Measurements from ENCODE around the gene RGS13.
"Not testable (repeated sequence)": the region's sequence is repeated elsewhere in the genome, so short reads cannot be mapped to it uniquely, and the experiment has no call there.

Gene RGS13

DNA sequence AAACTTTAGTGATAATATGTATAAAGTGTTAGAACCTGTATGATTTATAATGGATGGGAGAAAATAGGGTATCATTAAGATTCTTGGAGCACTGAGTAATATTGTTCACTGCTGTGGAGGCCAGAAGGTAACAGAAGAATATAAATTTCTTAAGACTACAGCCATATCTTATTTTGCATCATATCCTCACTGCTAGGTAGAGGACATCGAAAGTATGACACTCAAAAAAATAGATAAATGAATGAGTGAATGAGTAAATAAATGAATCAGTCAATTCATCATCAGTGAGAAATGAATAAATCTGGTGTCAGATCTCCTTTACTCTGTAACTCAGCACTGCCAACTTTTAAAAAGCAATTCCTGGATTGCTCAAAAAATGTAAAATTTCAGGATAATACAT lies 33.2 kb downstream of the RGS13 start:
- H3K4me3 ChIP-seq (ENCODE audit: control insufficient read depth, low read depth, low read length), result no peak overlapping the region
- TF ChIP-seq, protein P1, sequence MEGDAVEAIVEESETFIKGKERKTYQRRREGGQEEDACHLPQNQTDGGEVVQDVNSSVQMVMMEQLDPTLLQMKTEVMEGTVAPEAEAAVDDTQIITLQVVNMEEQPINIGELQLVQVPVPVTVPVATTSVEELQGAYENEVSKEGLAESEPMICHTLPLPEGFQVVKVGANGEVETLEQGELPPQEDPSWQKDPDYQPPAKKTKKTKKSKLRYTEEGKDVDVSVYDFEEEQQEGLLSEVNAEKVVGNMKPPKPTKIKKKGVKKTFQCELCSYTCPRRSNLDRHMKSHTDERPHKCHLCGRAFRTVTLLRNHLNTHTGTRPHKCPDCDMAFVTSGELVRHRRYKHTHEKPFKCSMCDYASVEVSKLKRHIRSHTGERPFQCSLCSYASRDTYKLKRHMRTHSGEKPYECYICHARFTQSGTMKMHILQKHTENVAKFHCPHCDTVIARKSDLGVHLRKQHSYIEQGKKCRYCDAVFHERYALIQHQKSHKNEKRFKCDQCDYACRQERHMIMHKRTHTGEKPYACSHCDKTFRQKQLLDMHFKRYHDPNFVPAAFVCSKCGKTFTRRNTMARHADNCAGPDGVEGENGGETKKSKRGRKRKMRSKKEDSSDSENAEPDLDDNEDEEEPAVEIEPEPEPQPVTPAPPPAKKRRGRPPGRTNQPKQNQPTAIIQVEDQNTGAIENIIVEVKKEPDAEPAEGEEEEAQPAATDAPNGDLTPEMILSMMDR (conservative IDR thresholded peaks at IDR 0.05; ENCODE audit: control insufficient read depth, insufficient read depth, low read depth, low read length), result no peak
- no peak for DNase-seq (ENCODE audit: low read depth)

DNA sequence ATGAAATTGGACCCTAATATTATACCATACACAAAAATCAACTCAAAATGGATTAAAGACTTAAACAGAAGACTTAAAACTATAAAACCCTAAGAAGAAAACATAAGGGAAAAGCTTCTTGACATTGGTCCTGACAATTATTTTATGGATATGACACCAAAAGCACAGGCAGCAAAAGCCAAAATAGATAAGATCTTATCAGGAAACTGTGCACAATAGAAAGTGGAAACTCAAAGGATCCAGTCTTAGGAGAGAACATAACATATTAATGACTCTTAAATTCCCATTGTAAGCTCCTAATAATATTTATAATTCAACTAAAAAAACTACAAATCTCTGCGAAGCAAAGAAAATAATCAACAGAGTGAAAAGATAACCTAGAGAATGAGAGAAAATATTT lies 39.8 kb downstream of the RGS13 start:
- no peak overlapping the region for H3K4me3 ChIP-seq (ENCODE audit: control insufficient read depth, low read depth, low read length)
- DNase-seq (ENCODE audit: low read depth), result no peak
- TF ChIP-seq, protein P1 (conservative IDR thresholded peaks at IDR 0.05; ENCODE audit: control insufficient read depth, insufficient read depth, low read depth, low read length), result no peak

DNA sequence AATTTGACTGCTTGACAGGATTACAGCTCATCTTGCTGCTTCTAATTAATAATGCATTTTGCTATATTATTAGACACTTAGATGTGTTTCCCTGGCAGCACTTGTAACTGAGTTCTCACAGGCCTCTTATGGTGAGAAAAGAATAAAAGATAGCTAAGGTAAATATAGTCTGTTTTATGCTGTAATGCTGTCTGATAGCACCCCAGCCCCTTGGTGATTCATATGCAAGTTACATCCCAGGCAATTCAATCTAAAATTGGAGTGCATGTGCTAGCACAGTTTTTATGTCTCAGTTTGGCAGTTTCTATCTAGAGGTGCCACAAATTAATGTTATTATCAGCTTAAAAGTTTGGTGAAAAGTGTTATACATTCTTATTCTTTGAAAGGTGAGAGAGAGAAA lies 42.2 kb downstream of the RGS13 start:
- no peak for DNase-seq (ENCODE audit: low read depth)
- no peak overlapping the region for H3K4me3 ChIP-seq (ENCODE audit: control insufficient read depth, low read depth, low read length)

DNA sequence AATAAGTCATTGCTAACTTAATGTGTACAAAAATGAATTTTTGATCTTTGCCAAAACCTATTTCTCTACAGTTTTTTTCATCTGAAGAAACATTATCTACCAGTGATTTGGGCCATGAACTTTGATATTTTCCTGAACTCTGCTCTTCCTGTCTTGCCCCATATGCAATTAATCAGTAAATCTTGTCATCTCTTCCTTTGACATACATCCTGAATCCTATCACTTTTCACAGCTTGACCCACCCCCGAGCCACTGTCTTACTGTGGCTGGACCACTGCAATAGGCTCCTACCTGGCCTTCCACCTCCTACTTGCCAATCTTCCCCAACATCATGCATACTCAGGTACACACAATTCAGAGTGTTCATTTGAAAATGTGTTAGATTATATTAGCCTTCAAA lies 46.4 kb downstream of the RGS13 start:
- TF ChIP-seq, protein P1 (conservative IDR thresholded peaks at IDR 0.05; ENCODE audit: control insufficient read depth, insufficient read depth, low read depth, low read length), result no peak

More for the DNA sequence above, 42.2 kb downstream of the RGS13 start:
- TF ChIP-seq, protein P1 (conservative IDR thresholded peaks at IDR 0.05; ENCODE audit: control insufficient read depth, insufficient read depth, low read depth, low read length), result no peak

DNA sequence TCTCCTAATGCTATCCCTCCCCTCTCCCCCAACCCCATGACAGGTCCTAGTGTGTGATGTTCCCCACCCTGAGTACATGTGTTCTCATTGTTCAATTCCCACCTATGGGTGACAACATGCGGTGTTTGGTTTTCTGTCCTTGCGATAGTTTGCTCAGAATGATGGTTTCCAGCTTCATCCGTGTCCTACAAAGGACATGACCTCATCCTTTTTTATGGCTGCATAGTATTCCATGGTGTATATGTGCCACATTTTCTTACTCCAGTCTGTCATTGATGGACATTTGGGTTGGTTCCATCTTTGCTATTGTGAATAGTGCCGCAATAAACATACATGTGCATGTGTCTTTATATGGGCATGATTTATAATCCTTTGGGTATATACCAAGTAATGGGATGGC lies 47.1 kb downstream of the RGS13 start:
- not testable (repeated sequence) for DNase-seq (ENCODE audit: low read depth); H3K4me3 ChIP-seq (ENCODE audit: control insufficient read depth, low read depth, low read length)

More for the DNA sequence above, 46.4 kb downstream of the RGS13 start:
- H3K4me3 ChIP-seq (ENCODE audit: control insufficient read depth, low read depth, low read length), result no peak overlapping the region
- no peak for DNase-seq (ENCODE audit: low read depth)

DNA sequence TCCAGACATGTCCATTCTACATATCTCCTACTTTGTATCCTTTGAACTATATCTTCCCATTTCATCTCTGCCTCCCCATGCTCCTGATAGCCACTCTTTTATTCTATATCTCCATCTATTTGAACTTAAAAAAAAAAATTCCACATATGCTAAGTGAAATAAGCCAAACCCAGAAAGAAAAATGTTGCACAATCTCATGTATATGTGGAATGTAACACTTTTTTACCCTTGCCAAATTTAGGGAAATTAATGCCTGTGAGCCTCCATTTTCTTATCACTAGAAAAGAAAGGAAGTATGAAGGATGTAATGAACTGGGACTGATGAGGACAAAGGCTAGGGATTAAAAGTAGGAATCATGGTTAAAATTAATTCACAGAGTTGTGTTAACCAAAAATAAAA lies 53.5 kb downstream of the RGS13 start:
- H3K4me3 ChIP-seq (ENCODE audit: control insufficient read depth, low read depth, low read length), result no peak overlapping the region
- no peak for DNase-seq (ENCODE audit: low read depth)
- TF ChIP-seq, protein P1 (conservative IDR thresholded peaks at IDR 0.05; ENCODE audit: control insufficient read depth, insufficient read depth, low read depth, low read length), result no peak

DNA sequence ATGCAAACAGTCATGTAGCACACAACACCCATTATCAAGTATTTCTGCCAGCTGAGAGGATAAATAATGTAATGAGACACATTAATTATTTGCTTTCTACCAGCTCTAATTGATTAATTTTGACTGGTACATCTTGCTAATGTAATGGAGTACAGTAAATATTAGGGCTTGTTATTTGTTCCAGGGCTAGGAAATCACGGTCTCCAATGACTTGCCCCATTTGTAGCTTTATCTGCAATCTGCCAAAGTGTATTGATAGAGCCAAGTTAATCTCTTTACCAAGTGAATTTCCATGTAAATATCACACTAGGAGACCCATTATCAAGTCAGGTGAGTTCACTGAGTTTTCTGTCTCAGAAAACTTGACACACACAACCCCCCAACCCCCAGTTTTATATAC lies 55.1 kb downstream of the RGS13 start:
- TF ChIP-seq, protein P1 (conservative IDR thresholded peaks at IDR 0.05; ENCODE audit: control insufficient read depth, insufficient read depth, low read depth, low read length), result no peak
- H3K4me3 ChIP-seq (ENCODE audit: control insufficient read depth, low read depth, low read length), result no peak overlapping the region
- no peak for DNase-seq (ENCODE audit: low read depth)
